ENCODE results near the gene RGS4. TPM values are rescaled to one million over a fixed set of nuclear protein-coding genes. Genes with fewer than 3 reads are reported as not detected.

The RGS4 gene
- polyA plus RNA-seq, 3 donors = not detected

GRCh38 chr1:163076981-163077761 is 8.0 kb downstream of the RGS4 start:
- H3K27me3 ChIP-seq (ENCODE audit: control insufficient read depth in 2 of 2, insufficient read depth in 2 of 2, low read length in 2 of 2) = no peaks in the 10 kb centered on the region
- H3K27me3 Mint-ChIP-seq (ENCODE audit: low read depth in 3 of 3) = peaks cover 2% of the 10 kb centered on the region in 3 donors
- no peak overlapping the region for H3K27ac Mint-ChIP-seq
- no peak overlapping the region for H3K27ac ChIP-seq (ENCODE audit: low read depth in 1 of 2, low read length in 2 of 2)
- no peaks in the 10 kb centered on the region for H3K4me1 ChIP-seq (ENCODE audit: control insufficient read depth in 1 of 2, insufficient read depth in 2 of 2, low read length in 2 of 2)
- no peaks in the 10 kb centered on the region for H3K9me3 ChIP-seq (replicated peaks in 1 of 2; ENCODE audit: control insufficient read depth in 1 of 2, insufficient read depth in 1 of 2, low read length in 2 of 2)
- H3K36me3 Mint-ChIP-seq = no peaks in the 10 kb centered on the region
- no peak overlapping the region for H3K4me3 ChIP-seq (replicated peaks in 1 of 3; ENCODE audit: low read depth in 2 of 3, low read length in 3 of 3)
- no peak overlapping the region for H3K4me2 ChIP-seq (replicated peaks; ENCODE audit: extremely low read depth, low read length, poor library complexity, severe bottlenecking)
- H3K4me3 Mint-ChIP-seq = no peak overlapping the region
- DNase-seq = no peak
- WGBS (ENCODE audit: insufficient coverage) = no CpG with 5 or more reads among the region's 5 CpGs
- intact Hi-C loops (cut with micrococcal nuclease) = no loop called here
- peaks cover 0 to 2% (median 0%) of the 10 kb centered on the region in 7 donors for H3K9me3 Mint-ChIP-seq
- H2AFZ ChIP-seq (ENCODE audit: insufficient read depth, low read depth, low read length, poor library complexity, severe bottlenecking) = no peak overlapping the region
- no peaks in the 10 kb centered on the region for H3K79me2 ChIP-seq (ENCODE audit: insufficient read depth, low read length)
- H3K4me1 Mint-ChIP-seq = no peaks in the 10 kb centered on the region
- TF ChIP-seq, protein P1, sequence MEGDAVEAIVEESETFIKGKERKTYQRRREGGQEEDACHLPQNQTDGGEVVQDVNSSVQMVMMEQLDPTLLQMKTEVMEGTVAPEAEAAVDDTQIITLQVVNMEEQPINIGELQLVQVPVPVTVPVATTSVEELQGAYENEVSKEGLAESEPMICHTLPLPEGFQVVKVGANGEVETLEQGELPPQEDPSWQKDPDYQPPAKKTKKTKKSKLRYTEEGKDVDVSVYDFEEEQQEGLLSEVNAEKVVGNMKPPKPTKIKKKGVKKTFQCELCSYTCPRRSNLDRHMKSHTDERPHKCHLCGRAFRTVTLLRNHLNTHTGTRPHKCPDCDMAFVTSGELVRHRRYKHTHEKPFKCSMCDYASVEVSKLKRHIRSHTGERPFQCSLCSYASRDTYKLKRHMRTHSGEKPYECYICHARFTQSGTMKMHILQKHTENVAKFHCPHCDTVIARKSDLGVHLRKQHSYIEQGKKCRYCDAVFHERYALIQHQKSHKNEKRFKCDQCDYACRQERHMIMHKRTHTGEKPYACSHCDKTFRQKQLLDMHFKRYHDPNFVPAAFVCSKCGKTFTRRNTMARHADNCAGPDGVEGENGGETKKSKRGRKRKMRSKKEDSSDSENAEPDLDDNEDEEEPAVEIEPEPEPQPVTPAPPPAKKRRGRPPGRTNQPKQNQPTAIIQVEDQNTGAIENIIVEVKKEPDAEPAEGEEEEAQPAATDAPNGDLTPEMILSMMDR (IDR thresholded peaks at IDR 0.05) = no peak
- no peaks in the 10 kb centered on the region for H4K20me1 ChIP-seq (ENCODE audit: insufficient read depth, low read length)
- H3K36me3 ChIP-seq (replicated peaks in 1 of 2; ENCODE audit: control insufficient read depth in 1 of 2, insufficient read depth in 2 of 2, low read length in 2 of 2) = no peaks in the 10 kb centered on the region
- H3K9ac ChIP-seq (ENCODE audit: insufficient read depth, low read length, poor library complexity, severe bottlenecking) = no peak overlapping the region

- Histone ChIP-seq H3K9me3 (replicated peaks in 1 of 2; ENCODE audit: control insufficient read depth in 1 of 2, insufficient read depth in 1 of 2, low read length in 2 of 2) (no peaks in the 10 kb centered on the region), H3K27ac (ENCODE audit: low read depth in 1 of 2, low read length in 2 of 2) (no peak overlapping the region), H3K4me2 (replicated peaks; ENCODE audit: extremely low read depth, low read length, poor library complexity, severe bottlenecking) (no peak overlapping the region), H3K79me2 (ENCODE audit: insufficient read depth, low read length) (no peaks in the 10 kb centered on the region), H3K4me3 (replicated peaks in 1 of 3; ENCODE audit: low read depth in 2 of 3, low read length in 3 of 3) (no peak overlapping the region), H3K36me3 (replicated peaks in 1 of 2; ENCODE audit: control insufficient read depth in 1 of 2, insufficient read depth in 2 of 2, low read length in 2 of 2) (no peaks in the 10 kb centered on the region), H3K27me3 (ENCODE audit: control insufficient read depth in 2 of 2, insufficient read depth in 2 of 2, low read length in 2 of 2) (no peaks in the 10 kb centered on the region), H2AFZ (ENCODE audit: insufficient read depth, low read depth, low read length, poor library complexity, severe bottlenecking) (no peak overlapping the region), H3K4me1 (ENCODE audit: control insufficient read depth in 1 of 2, insufficient read depth in 2 of 2, low read length in 2 of 2) (no peaks in the 10 kb centered on the region), H4K20me1 (ENCODE audit: insufficient read depth, low read length) (no peaks in the 10 kb centered on the region), H3K9ac (ENCODE audit: insufficient read depth, low read length, poor library complexity, severe bottlenecking) (no peak overlapping the region)
- no peak for DNase-seq
- Mint-ChIP-seq H3K9me3 (peaks cover 0 to 5% (median 0%) of the 10 kb centered on the region in 7 donors), H3K36me3 (no peaks in the 10 kb centered on the region), H3K4me1 (no peaks in the 10 kb centered on the region), H3K27ac (no peak overlapping the region), H3K4me3 (no peak overlapping the region), H3K27me3 (ENCODE audit: low read depth in 3 of 3) (peaks cover 0 to 2% (median 0%) of the 10 kb centered on the region in 3 donors)
- 100% methylated on average over 1 of the region's 6 CpGs for WGBS (ENCODE audit: insufficient coverage)
- TF ChIP-seq, protein P1 (IDR thresholded peaks at IDR 0.05) = no peak
- intact Hi-C loops (cut with micrococcal nuclease) = no loop called here
Observed at GRCh38 chr1:163082971-163083370, 13.8 kb downstream of the RGS4 start.

Data from CD14-positive monocyte (primary cell).